A673 (cell line): ENCODE measurements around the gene PLCB4. TPM values are rescaled to one million over a fixed set of nuclear protein-coding genes. Genes with fewer than 3 reads are reported as not detected.

Experiments used
- BruUV-seq: library from RNA; stranded (reverse); fragments of 400-500 nt; replicated peaks from 2 replicates; lab custom pipeline; 2021; lab: Mats Ljungman, UMichigan
- CTCF ChIA-PET: fragments of 300-600 bp; sonication (Branson Sonifier 250); formaldehyde crosslinking; loops from one replicate; lab custom pipeline; 2022; ENCODE audit warnings: antibody characterized with exemption; lab: Charles Lee
- POLR2A ChIA-PET: fragments of 300-600 bp; sonication (Branson Sonifier 250); formaldehyde crosslinking; loops from one replicate; lab custom pipeline; 2022; ENCODE audit warnings: antibody characterized with exemption; ENCODE audit not compliant: low non-redundant PET; lab: Charles Lee
- DNase-seq: peaks from one replicate; pipeline ENCODE4 v3.0.0-alpha.2; 2015; ENCODE audit warnings: low spot score
- H3K27ac ChIP-seq: fragments of 200-600 bp; sonication (generic); 2 replicates; pipeline ENCODE4 v1.5.1; 2016; ENCODE audit warnings: mixed run types, low read depth, mild to moderate bottlenecking, mixed read lengths, antibody characterized with exemption, low read length; ENCODE audit not compliant: poor library complexity, severe bottlenecking
- H3K27me3 ChIP-seq: fragments of 200-600 bp; sonication (generic); replicated peaks from 2 replicates; pipeline ENCODE4 v1.6.1; 2017; ENCODE audit warnings: mixed run types, low read depth, mild to moderate bottlenecking, mixed read lengths, antibody characterized with exemption, low read length; ENCODE audit not compliant: insufficient read depth, poor library complexity
- H3K36me3 ChIP-seq: fragments of 200-600 bp; sonication (generic); 2 replicates; pipeline ENCODE4 v1.6.1; 2016; ENCODE audit warnings: mixed run types, mild to moderate bottlenecking, mixed read lengths, antibody characterized with exemption, low read length; ENCODE audit not compliant: insufficient read depth, poor library complexity, severe bottlenecking
- H3K4me1 ChIP-seq: fragments of 200-600 bp; sonication (generic); 2 replicates; pipeline ENCODE4 v1.6.1; 2017; ENCODE audit warnings: mixed run types, mild to moderate bottlenecking, mixed read lengths, antibody characterized with exemption, low read length; ENCODE audit not compliant: insufficient read depth, poor library complexity, severe bottlenecking
- H3K4me3 ChIP-seq: fragments of 200-600 bp; sonication (generic); 2 replicates; pipeline ENCODE4 v1.5.1; 2016; ENCODE audit warnings: low read depth, mixed run types, mild to moderate bottlenecking, mixed read lengths, low read length; ENCODE audit not compliant: poor library complexity, severe bottlenecking
- H3K9me3 ChIP-seq: fragments of 200-600 bp; sonication (generic); 2 replicates; pipeline ENCODE4 v1.6.1; 2016; ENCODE audit warnings: mixed run types, low read depth, mild to moderate bottlenecking, mixed read lengths, antibody characterized with exemption, low read length; ENCODE audit not compliant: poor library complexity, severe bottlenecking
- EZH2 ChIP-seq: fragments of 200-600 bp; sonication (generic); IDR thresholded peaks from 2 replicates; pipeline ENCODE4 v1.6.1; 2017; ENCODE audit warnings: borderline replicate concordance, low read depth, mild to moderate bottlenecking, mixed read lengths, antibody characterized with exemption, low read length; ENCODE audit not compliant: poor library complexity, severe bottlenecking
- intact Hi-C: fragments of 100-400 bp; cut with micrococcal nuclease; formaldehyde crosslinking; loops from one replicate; pipeline ENCODE4 v1.10.0; 2022; ENCODE audit not compliant: unreplicated experiment
- total RNA-seq: library from RNA; stranded (reverse); gene quantifications from 2 replicates; pipeline ENCODE4 v1.2.3, GENCODE V29; 2021
- TF ChIP-seq, protein P1 (sequence below): fragments of 300-800, 200-600 bp; sonication (generic); conservative IDR thresholded peaks from 2 replicates; pipeline ENCODE4 v1.5.1; 2017; ENCODE audit warnings: low read depth, mild to moderate bottlenecking, antibody characterized with exemption, low read length, moderate library complexity, mixed read lengths

The PLCB4 gene
- total RNA-seq, 1 experiment from 2014 or later, result 6.2 TPM

DNA sequence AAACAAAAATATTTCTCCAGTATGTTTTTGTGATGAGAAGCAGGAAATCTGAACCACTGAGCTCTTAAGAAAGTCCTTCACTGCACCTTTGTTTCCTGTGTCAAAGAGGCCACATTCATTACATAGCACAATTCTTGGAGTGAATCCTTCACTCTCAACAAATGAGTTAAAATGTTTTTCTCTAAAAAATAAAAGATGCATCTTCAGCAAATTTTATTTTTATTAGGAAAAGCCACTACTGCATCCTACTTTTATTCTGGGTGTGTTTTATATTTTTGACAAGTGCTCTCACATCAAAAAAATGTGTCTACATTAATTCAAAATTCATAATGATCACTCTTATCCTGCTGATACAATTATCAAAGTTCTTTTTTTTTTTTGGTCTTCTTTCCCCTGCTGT is 76.3 kb downstream of the PLCB4 start:
- H3K4me1 ChIP-seq, result no peaks in the 10 kb centered on the region
- no peaks in the 10 kb centered on the region for H3K36me3 ChIP-seq
- no TSS peak for BruUV-seq
- H3K9me3 ChIP-seq, result no peaks in the 10 kb centered on the region
- TF ChIP-seq, protein P1, sequence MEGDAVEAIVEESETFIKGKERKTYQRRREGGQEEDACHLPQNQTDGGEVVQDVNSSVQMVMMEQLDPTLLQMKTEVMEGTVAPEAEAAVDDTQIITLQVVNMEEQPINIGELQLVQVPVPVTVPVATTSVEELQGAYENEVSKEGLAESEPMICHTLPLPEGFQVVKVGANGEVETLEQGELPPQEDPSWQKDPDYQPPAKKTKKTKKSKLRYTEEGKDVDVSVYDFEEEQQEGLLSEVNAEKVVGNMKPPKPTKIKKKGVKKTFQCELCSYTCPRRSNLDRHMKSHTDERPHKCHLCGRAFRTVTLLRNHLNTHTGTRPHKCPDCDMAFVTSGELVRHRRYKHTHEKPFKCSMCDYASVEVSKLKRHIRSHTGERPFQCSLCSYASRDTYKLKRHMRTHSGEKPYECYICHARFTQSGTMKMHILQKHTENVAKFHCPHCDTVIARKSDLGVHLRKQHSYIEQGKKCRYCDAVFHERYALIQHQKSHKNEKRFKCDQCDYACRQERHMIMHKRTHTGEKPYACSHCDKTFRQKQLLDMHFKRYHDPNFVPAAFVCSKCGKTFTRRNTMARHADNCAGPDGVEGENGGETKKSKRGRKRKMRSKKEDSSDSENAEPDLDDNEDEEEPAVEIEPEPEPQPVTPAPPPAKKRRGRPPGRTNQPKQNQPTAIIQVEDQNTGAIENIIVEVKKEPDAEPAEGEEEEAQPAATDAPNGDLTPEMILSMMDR, result no peak
- TF ChIP-seq EZH2, result no peak
- ChIA-PET POLR2A (no interaction called here), CTCF (no interaction called here)
- H3K27me3 ChIP-seq, result no peaks in the 10 kb centered on the region
- intact Hi-C loops, result no loop called here
- no peak overlapping the region for H3K27ac ChIP-seq
- H3K4me3 ChIP-seq, result no peak overlapping the region
- DNase-seq, result no peak

- TF ChIP-seq EZH2, result no peak
- TF ChIP-seq, protein P1, result no peak
- no peak overlapping the region for H3K4me3 ChIP-seq
- POLR2A ChIA-PET, result no interaction called here
Measured at GRCh38 chr20:9146649-9147048, 77.8 kb downstream of the PLCB4 start.

DNA sequence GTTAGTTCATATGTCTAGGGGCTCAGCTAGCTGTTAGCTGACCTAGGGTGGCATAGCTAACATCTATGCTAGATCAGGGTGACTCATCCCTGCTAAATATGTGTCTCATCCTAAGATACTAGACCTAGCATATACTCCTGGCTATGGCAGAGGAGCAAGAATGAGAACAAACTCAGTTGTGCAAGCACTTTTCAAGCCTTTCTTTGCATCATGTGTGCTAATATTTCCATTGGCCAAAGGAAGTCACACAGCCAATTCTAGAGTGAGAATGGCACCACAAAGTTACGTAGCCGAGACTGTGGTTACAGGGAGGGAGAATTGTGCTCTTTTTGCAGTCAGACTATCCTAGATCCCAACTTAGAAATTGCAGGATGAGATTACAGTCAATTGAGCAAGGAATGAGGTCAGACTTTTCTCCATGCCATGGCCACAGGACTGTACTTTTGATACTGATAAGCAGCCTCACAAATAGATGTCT is 78.7 kb downstream of the PLCB4 start:
- Histone ChIP-seq H3K9me3 (peaks cover 5% of the 10 kb centered on the region), H3K27ac (no peak overlapping the region), H3K4me3 (no peak overlapping the region), H3K36me3 (no peaks in the 10 kb centered on the region), H3K4me1 (no peaks in the 10 kb centered on the region), H3K27me3 (no peaks in the 10 kb centered on the region)
- no TSS peak for BruUV-seq
- ChIA-PET POLR2A (no interaction called here), CTCF (no interaction called here)
- no peak for DNase-seq
- TF ChIP-seq, protein P1, result no peak
- no peak for TF ChIP-seq EZH2
- intact Hi-C loops, result no loop called here

More at GRCh38 chr20:9146649-9147048, 77.8 kb downstream of the PLCB4 start:
- no peak overlapping the region for H3K27ac ChIP-seq
- intact Hi-C loops, result no loop called here
- H3K9me3 ChIP-seq, result no peaks in the 10 kb centered on the region
- BruUV-seq, result no TSS peak
- H3K36me3 ChIP-seq, result no peaks in the 10 kb centered on the region
- DNase-seq, result no peak
- no peaks in the 10 kb centered on the region for H3K4me1 ChIP-seq
- H3K27me3 ChIP-seq, result no peaks in the 10 kb centered on the region
- CTCF ChIA-PET, result no interaction called here
